A549 (cell line): Measurements from ENCODE around the gene UQCR11. TPM values are rescaled to one million over a fixed set of nuclear protein-coding genes. Genes with fewer than 3 reads are reported as not detected.
A peak's percentile ranks its signal among the peaks of the same experiment; 100 is the strongest.

Experiments
- ATAC-seq, 2 experiments: fragments of 200-7000 bp in 1 of 2; fragments of >200 bp in 1 of 2; cut with Nextera tagmentation in 1 of 2; cut with Tn5 transposase in 1 of 2; 3 replicates each; pipeline versions ENCODE4 v1.8.0 to v1.9.1; 2018 to 2020; ENCODE audit warnings: mild to moderate bottlenecking in 1 of 2, moderate library complexity in 1 of 2
- CTCF ChIA-PET: fragments of 300-600 bp; sonication (Branson Sonifier 250); formaldehyde crosslinking; extraction: SDS; loops from one replicate; lab custom pipeline; 2021; ENCODE audit warnings: antibody characterized with exemption, inconsistent platforms; lab: Yijun Ruan, JAX
- POLR2A ChIA-PET: fragments of 350-600 bp; formaldehyde crosslinking; extraction: SDS; loops from one replicate; lab custom pipeline; 2021; ENCODE audit warnings: antibody characterized with exemption, inconsistent platforms; lab: Yijun Ruan, JAX
- DNase-seq, 2 experiments: peaks; one replicate each; pipeline versions ENCODE4 v3.0.0 to v3.0.0-alpha.2; 2011 to 2016; ENCODE audit warnings: low read depth in 1 of 2, low spot score in 1 of 2
- FAIRE-seq: peaks from 2 replicates; lab custom pipeline; 2011; peaks lifted over from hg19 to GRCh38; lab: Jason Lieb, UNC
- H3K27ac ChIP-seq, 2 experiments: fragments of >200 bp; sonication (Bioruptor Twin); formaldehyde crosslinking; 3 replicates each; pipeline ENCODE4 v1.5.1; 2016 to 2017
- H3K4me1 ChIP-seq: fragments of >200 bp; sonication (Bioruptor Twin); formaldehyde crosslinking; 3 replicates; pipeline ENCODE4 v1.6.1; 2016
- H3K4me2 ChIP-seq: fragments of >200 bp; sonication (Bioruptor Twin); formaldehyde crosslinking; 3 replicates; pipeline ENCODE4 v1.6.1; 2016
- H3K4me3 ChIP-seq: fragments of >200 bp; sonication (Bioruptor Twin); formaldehyde crosslinking; 3 replicates; pipeline ENCODE4 v1.5.1; 2016
- H3K9me3 ChIP-seq: fragments of >200 bp; sonication (Bioruptor Twin); formaldehyde crosslinking; 3 replicates; pipeline ENCODE4 v1.6.1; 2016
- CBX2 ChIP-seq: fragments of 200-600 bp; sonication (generic); IDR thresholded peaks from 2 replicates; pipeline ENCODE4 v1.6.1; 2016; ENCODE audit warnings: low read depth, mild to moderate bottlenecking, borderline replicate concordance
- CEBPB ChIP-seq, 2 experiments: fragments of >200 bp in 1 of 2; sonication (Bioruptor Twin) in 1 of 2; formaldehyde crosslinking in 1 of 2; IDR thresholded peaks; 2 replicates each; pipeline ENCODE4 v1.6.1; 2012 to 2016
- CHD4 ChIP-seq: fragments of 200-600 bp; sonication (generic); IDR thresholded peaks from 2 replicates; pipeline ENCODE4 v1.6.1; 2016; ENCODE audit warnings: antibody characterized with exemption, mild to moderate bottlenecking, borderline replicate concordance
- EHF ChIP-seq: fragments of 250-450 bp; sonication (Bioruptor Pico); IDR thresholded peaks from 2 replicates; pipeline ENCODE4 v1.5.0; 2020; ENCODE audit warnings: mild to moderate bottlenecking
- EHMT2 ChIP-seq: fragments of 200-600 bp; sonication (generic); IDR thresholded peaks from 2 replicates; pipeline ENCODE4 v1.6.1; 2016; ENCODE audit warnings: antibody characterized with exemption, low read depth, mild to moderate bottlenecking, moderate library complexity
- EP300 ChIP-seq, 2 experiments: fragments of >200 bp; sonication (Bioruptor Twin); formaldehyde crosslinking; IDR thresholded peaks; 2 replicates in 1 of 2; 3 replicates in 1 of 2; pipeline ENCODE4 v1.6.1; 2016 to 2017
- HDAC2 ChIP-seq: fragments of 200-600 bp; sonication (generic); IDR thresholded peaks from 2 replicates; pipeline ENCODE4 v1.6.1; 2016
- HOXB13 ChIP-seq: fragments of 250-450 bp; sonication (Bioruptor Pico); IDR thresholded peaks from 2 replicates; pipeline ENCODE4 v1.5.0; 2020; ENCODE audit warnings: low read depth, mild to moderate bottlenecking, moderate library complexity
- JUN ChIP-seq, 2 experiments: fragments of >200 bp; sonication (Bioruptor Twin); formaldehyde crosslinking; IDR thresholded peaks; 2 replicates in 1 of 2; 3 replicates in 1 of 2; pipeline ENCODE4 v1.6.1; 2016 to 2017
- MAZ ChIP-seq: fragments of 150-350 bp; IDR thresholded peaks from 2 replicates; pipeline ENCODE4 v1.6.1; 2014; ENCODE audit warnings: antibody characterized with exemption, low read depth, low read length, borderline replicate concordance
- MYC ChIP-seq: IDR thresholded peaks from 2 replicates; pipeline ENCODE4 v1.6.1; 2012; ENCODE audit warnings: mild to moderate bottlenecking, inconsistent platforms, low read length, improper control_type of control experiment, borderline replicate concordance
- PHF8 ChIP-seq: fragments of 200-600 bp; sonication (generic); IDR thresholded peaks from 2 replicates; pipeline ENCODE4 v1.6.1; 2016; ENCODE audit warnings: low read depth, mild to moderate bottlenecking, antibody characterized with exemption, moderate library complexity, borderline replicate concordance
- POLR2A ChIP-seq: IDR thresholded peaks from 2 replicates; pipeline ENCODE4 v1.6.1; 2012; ENCODE audit warnings: mild to moderate bottlenecking, low read length
- SMC3 ChIP-seq: fragments of >200 bp; sonication (Bioruptor Twin); formaldehyde crosslinking; IDR thresholded peaks from 3 replicates; pipeline ENCODE4 v1.6.1; 2018; ENCODE audit warnings: inconsistent platforms
- TFCP2L1 ChIP-seq: fragments of 250-450 bp; sonication (Bioruptor Pico); IDR thresholded peaks from 2 replicates; pipeline ENCODE4 v1.5.0; 2021; ENCODE audit warnings: mild to moderate bottlenecking
- ZC3H11A ChIP-seq: fragments of 450-650 bp; IDR thresholded peaks from 2 replicates; pipeline ENCODE4 v1.6.1; 2014; ENCODE audit warnings: antibody characterized with exemption, mild to moderate bottlenecking
- WGBS: methylation state at CpG from one replicate; pipeline ENCODE4 v1.1.6; 2017; ENCODE audit errors: missing lambda C conversion rate; 5-methylcytosine and 5-hydroxymethylcytosine counted together
- polyA plus RNA-seq, 4 experiments: library from polyadenylated mRNA; depleted of rRNA in 3 of 4; stranded (reverse); fragments of >200 nt; fragmentation: RNase III in 1 of 4; extraction: RNeasy Plus Mini Kit Qiagen cat#74134 plus additional on column Dnase treatment in 1 of 4; gene quantifications; 2 replicates in 3 of 4; 3 replicates in 1 of 4; pipeline ENCODE4 v1.2.3, GENCODE V29; 2011 to 2017
- TF ChIP-seq, protein P1 (sequence below): fragments of 250-450 bp; sonication (Bioruptor Pico); IDR thresholded peaks from 2 replicates; pipeline ENCODE4 v1.5.0; 2020; ENCODE audit warnings: low read depth, mild to moderate bottlenecking, moderate library complexity
- TF ChIP-seq, protein P2 (sequence below): IDR thresholded peaks from 2 replicates; pipeline ENCODE4 v1.6.1; 2012
- TF ChIP-seq, protein P3 (sequence below): fragments of >200 bp; sonication (Bioruptor Twin); formaldehyde crosslinking; IDR thresholded peaks from 3 replicates; pipeline ENCODE4 v1.5.1; 2016
- TF ChIP-seq, protein P4 (sequence below): IDR thresholded peaks from 2 replicates; pipeline ENCODE4 v1.6.1; 2012
- TF ChIP-seq, protein P5 (sequence below): fragments of >200 bp; sonication (Bioruptor Twin); formaldehyde crosslinking; IDR thresholded peaks from 3 replicates; pipeline ENCODE4 v1.6.1; 2016
- TF ChIP-seq, protein P6 (sequence below): IDR thresholded peaks from 2 replicates; pipeline ENCODE4 v1.6.1; 2012; ENCODE audit warnings: low read depth, borderline replicate concordance

The UQCR11 gene
- polyA plus RNA-seq, 2 of the 4 experiments (the other 2 are of a cell fraction): 111 to 152 TPM

DNA sequence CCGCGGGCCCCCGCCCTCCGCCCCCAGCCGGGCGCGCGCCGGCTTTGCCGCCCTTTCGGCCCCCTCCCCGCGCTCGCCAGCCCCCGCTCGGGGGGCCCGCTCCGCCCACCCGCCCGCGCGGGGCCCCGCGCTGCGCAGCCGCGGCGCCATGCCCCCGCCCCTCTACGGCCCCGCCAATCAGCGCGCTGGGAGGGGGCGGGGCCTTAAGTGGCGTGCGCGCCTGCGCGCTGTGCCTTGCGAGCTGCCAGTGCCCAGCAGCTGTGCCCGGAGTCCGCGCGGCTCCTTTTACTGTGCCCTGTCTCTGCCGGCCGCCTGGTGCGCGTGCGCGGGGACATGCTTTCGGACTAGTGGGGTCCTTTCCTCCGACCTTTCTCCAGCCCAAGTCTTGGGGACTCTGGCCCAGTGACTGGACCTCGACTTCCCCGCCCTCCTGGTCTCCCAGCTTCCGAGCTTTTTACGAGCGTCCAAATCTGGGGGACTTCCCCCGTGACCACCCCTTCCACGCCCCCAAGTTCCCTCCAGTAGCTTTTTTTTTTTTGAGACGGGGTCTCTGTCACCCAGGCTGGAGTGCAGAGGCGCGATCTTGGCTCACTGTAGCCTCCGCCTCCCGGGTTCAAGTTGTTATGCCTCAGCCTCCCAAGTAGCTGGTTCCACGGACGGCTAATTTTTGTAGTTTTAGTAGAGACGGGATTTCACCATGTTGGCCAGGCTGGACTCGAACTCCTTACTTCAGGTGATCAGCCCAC, 12.3 kb downstream of the UQCR11 start, which contains the start of gene MBD3:
TSS of gene MBD3 (minus strand) at position 111 of the 746 bp plus-strand sequence. CDS start 234 bp downstream, outside the sequence.
- peaks cover 18% of the 10 kb centered on the region for H3K4me1 ChIP-seq
- peak within 1 kb of the TSS; percentile 93 for H3K4me3 ChIP-seq
- peak within 1 kb of the TSS; percentile 91 for H3K4me2 ChIP-seq
- CTCF ChIA-PET: interaction anchor here (0.6 to 1.6 kb wide), 6 partner anchors 11 to 203 kb away, joined by 3 to 5 read pairs (median 3); no protein-coding TSS in a partner anchor
- POLR2A ChIA-PET: interaction anchor here (0.5 to 1.9 kb wide), 10 partner anchors 9 to 154 kb away, joined by 3 to 11 read pairs (median 4); partner anchors contain the start of genes TCF3 and UQCR11
- 12% methylated on average over 26 of the region's 68 CpGs for WGBS
- ATAC-seq: peak; percentile 80 to 83
- H3K27ac ChIP-seq: peak within 1 kb of the TSS; percentile 97 to 99
- TF ChIP-seq SMC3 (no peak), POLR2A (peak; percentile 67), TFCP2L1 (no peak), EHF (CRISPR knock-in tag) (no peak)
- TF ChIP-seq, protein P1, sequence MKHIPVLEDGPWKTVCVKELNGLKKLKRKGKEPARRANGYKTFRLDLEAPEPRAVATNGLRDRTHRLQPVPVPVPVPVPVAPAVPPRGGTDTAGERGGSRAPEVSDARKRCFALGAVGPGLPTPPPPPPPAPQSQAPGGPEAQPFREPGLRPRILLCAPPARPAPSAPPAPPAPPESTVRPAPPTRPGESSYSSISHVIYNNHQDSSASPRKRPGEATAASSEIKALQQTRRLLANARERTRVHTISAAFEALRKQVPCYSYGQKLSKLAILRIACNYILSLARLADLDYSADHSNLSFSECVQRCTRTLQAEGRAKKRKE (CRISPR knock-in tag): no peak
- TF ChIP-seq, protein P2, sequence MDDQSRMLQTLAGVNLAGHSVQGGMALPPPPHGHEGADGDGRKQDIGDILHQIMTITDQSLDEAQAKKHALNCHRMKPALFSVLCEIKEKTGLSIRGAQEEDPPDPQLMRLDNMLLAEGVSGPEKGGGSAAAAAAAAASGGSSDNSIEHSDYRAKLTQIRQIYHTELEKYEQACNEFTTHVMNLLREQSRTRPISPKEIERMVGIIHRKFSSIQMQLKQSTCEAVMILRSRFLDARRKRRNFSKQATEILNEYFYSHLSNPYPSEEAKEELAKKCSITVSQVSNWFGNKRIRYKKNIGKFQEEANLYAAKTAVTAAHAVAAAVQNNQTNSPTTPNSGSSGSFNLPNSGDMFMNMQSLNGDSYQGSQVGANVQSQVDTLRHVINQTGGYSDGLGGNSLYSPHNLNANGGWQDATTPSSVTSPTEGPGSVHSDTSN: 0 out of 2 replicates have a peak, but pooled peaks have one; percentile 29
- H3K9me3 ChIP-seq: no peaks in the 10 kb centered on the region
- no peak for FAIRE-seq
- DNase-seq: peak; percentile 80 to 93

DNA sequence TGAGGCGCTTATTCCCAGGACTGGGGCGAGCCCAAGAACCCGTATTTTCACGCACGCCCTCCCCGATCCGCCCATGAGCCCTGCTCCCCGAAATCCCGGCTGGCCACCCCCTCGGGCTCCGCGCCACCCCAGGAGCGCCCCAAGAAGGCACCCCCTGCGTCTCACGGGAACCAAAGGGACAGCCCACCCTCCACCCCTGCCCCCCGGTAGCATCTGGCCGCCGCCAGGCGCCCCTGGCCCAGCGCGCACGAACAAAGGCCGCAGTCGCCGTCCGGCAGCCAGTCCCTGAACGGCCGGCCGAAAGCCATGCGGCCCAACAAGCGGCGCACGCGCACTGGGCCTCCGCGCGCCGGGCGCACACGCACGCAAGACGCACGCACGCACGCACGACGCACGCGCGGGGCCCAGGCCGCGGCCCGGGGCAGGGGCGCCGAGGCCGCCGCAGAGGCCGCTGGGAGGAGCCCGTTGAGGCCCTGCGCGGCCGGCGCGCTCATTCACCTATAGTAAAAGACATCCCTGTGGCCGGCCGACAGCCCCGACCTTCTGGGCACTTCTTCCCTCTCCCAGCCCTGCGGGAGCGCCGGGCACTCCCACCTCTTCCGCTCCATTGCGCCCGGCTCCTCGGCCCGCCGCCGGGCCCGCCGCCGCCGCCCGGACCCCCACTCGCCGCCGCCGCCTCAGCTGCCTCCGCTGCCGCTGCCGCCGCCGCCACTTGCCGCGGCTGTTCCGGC, 13.1 kb downstream of the UQCR11 start:
- Histone ChIP-seq H3K4me1 (peaks cover 21% of the 10 kb centered on the region), H3K4me2 (peak overlapping the region; percentile 72), H3K4me3 (peak overlapping the region; percentile 93)
- ATAC-seq (peak; percentile 77 to 85), FAIRE-seq (no peak), DNase-seq (peak; percentile 75 to 90)
- WGBS: 2% methylated on average over 23 of the region's 94 CpGs
- CTCF ChIA-PET: interaction anchor here (0.7 to 1.7 kb wide), 4 partner anchors 10 to 46 kb away, joined by 3 to 6 read pairs (median 5); no protein-coding TSS in a partner anchor
- TF ChIP-seq HDAC2 (no peak), TFCP2L1 (0 out of 2 replicates have a peak, but pooled peaks have one; percentile 53), MYC (peak; percentile 96), HOXB13 (CRISPR knock-in tag) (no peak), ZC3H11A (no peak), CHD4 (no peak), CBX2 (no peak), PHF8 (peak; percentile 62; the same call in 1 of the 2 replicates), EP300 (IDR thresholded peaks at IDR 0.05) (no peak), EHMT2 (no peak), MAZ (no peak), JUN (IDR thresholded peaks at IDR 0.05) (peak; percentile 70 to 92), CEBPB (IDR thresholded peaks at IDR 0.05) (no peak), POLR2A (peak; percentile 92)
- TF ChIP-seq, protein P3, sequence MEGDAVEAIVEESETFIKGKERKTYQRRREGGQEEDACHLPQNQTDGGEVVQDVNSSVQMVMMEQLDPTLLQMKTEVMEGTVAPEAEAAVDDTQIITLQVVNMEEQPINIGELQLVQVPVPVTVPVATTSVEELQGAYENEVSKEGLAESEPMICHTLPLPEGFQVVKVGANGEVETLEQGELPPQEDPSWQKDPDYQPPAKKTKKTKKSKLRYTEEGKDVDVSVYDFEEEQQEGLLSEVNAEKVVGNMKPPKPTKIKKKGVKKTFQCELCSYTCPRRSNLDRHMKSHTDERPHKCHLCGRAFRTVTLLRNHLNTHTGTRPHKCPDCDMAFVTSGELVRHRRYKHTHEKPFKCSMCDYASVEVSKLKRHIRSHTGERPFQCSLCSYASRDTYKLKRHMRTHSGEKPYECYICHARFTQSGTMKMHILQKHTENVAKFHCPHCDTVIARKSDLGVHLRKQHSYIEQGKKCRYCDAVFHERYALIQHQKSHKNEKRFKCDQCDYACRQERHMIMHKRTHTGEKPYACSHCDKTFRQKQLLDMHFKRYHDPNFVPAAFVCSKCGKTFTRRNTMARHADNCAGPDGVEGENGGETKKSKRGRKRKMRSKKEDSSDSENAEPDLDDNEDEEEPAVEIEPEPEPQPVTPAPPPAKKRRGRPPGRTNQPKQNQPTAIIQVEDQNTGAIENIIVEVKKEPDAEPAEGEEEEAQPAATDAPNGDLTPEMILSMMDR: no peak
- TF ChIP-seq, protein P1 (CRISPR knock-in tag): no peak
- TF ChIP-seq, protein P4, sequence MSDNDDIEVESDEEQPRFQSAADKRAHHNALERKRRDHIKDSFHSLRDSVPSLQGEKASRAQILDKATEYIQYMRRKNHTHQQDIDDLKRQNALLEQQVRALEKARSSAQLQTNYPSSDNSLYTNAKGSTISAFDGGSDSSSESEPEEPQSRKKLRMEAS: peak; percentile 91
- TF ChIP-seq, protein P5, sequence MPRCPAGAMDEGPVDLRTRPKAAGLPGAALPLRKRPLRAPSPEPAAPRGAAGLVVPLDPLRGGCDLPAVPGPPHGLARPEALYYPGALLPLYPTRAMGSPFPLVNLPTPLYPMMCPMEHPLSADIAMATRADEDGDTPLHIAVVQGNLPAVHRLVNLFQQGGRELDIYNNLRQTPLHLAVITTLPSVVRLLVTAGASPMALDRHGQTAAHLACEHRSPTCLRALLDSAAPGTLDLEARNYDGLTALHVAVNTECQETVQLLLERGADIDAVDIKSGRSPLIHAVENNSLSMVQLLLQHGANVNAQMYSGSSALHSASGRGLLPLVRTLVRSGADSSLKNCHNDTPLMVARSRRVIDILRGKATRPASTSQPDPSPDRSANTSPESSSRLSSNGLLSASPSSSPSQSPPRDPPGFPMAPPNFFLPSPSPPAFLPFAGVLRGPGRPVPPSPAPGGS: peak; percentile 75
- TF ChIP-seq, protein P6, sequence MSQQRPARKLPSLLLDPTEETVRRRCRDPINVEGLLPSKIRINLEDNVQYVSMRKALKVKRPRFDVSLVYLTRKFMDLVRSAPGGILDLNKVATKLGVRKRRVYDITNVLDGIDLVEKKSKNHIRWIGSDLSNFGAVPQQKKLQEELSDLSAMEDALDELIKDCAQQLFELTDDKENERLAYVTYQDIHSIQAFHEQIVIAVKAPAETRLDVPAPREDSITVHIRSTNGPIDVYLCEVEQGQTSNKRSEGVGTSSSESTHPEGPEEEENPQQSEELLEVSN: peak; percentile 55; the same call in 1 of the 2 replicates
- TF ChIP-seq, all 56 proteins: peak for 8
- H3K9me3 ChIP-seq: no peaks in the 10 kb centered on the region
- POLR2A ChIA-PET: interaction anchor here (0.8 to 1.9 kb wide), 4 partner anchors 10 to 80 kb away, joined by 3 to 11 read pairs (median 3); partner anchors contain the start of gene UQCR11
- H3K27ac ChIP-seq: peak overlapping the region; percentile 97 to 99
